ENCODE measurements around the gene MLXIPL.
"Not testable (repeated sequence)": the region's sequence is repeated elsewhere in the genome, so short reads cannot be mapped to it uniquely, and the experiment has no call there.

MLXIPL gene

DNA sequence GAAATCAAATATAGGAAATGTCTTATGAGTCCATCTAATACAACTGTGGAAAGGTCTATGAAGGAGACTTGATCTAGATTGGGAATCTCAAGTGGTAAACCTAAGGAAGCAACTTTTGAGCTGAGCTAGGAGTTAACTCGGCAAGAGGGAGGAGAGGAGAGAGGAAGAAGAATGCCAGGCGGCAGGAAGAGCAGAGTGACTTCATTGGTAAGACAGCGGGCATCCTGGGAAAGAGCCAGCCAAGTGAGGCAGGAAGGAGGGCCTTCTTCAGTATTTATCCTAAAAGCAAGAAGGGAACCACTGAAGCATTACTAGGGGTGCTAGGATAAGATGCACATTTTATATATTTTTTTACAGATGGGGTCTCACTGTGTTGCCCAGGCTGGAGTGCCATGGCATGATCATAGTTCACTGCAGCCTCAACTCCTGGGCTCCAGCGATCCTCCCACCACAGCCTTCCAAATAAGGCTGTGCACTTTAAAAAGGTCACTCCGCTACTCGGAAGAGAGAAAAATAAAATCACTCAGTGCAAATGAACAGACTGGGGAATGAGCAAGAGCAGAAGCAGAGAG lies 68.8 kb downstream of the MLXIPL start:
- DNase-seq (ENCODE audit: low read depth in 2 of 2, low spot score in 1 of 2): no peak

DNA sequence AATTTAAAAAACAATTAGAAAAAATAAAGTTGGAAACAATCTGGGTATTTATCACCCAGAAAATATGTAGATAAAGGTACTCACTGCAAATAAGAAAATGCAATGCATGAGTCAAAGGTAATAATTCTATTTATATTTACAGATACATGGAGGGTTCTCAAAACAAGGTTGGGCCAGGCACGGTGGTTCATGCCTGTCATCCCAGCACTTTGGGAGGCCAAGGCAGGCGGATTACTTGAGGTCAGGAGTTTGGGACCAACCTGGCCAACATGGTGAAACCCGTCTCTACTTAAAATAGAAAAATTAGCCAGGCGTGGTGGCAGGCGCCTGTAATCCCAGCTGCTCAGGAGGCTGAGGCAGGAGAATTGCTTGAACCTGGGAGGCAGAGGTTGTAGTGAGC lies 74.2 kb downstream of the MLXIPL start:
- not testable (repeated sequence) for DNase-seq (ENCODE audit: low read depth in 2 of 2, low spot score in 1 of 2)

DNA sequence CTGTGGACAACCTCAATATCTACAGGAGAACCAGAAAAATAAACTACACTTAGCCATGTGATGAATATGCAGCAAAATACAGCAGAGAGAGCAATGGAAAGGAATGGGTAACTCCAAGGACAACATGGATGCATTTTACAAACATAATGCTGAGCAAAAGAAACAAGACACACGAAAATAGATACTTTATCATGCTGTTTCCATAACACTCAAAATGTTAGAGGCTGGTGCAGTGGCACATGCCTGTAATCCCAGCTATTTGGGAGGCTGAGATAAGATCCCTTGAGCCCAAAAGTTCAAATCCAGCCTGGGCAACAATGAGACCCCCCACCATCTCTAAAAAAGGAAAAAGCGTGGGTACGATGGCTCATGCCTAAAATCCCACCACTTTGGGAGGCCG lies 75.1 kb downstream of the MLXIPL start:
- DNase-seq (ENCODE audit: low read depth in 2 of 2, low spot score in 1 of 2): no peak

DNA sequence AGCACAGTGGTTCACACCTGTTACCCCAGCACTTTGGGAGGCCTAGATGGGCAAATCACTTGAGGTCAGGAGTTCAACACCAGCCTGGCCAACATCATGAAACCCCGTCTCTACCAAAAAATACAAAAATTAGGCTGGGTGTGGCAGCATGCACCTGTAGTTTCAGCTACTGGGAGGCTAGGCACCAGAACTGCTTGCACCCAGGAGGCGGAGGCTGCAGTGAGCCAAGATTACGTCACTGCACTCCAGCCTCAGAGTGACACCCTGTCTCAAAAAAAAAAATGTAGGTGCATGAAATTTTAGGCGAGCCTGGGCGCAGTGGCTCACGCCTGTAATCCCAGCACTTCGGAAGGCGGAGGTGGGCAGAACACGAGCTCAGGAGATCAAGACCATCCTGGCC lies 76.5 kb downstream of the MLXIPL start:
- DNase-seq (ENCODE audit: low read depth in 2 of 2, low spot score in 1 of 2): no peak

DNA sequence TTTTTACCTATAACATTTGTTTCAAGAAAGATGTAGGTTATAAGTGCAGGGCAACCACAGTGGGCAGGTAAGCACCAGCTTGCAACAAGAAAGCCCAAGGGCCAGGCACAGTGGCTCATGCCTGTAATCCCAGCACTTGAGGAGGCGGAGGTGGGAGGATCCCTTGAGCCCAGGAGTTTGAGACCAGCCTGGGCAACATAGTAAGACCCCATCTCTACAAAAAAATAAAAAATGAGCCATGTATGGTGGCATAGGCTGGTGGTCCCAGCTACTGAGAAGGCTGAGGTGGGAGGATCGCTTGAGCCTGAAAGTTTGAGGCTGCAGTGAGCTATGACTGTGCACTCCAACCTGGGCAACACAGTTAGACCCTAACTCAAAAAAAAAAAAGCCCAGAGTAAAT lies 79.6 kb downstream of the MLXIPL start:
- DNase-seq (ENCODE audit: low read depth in 2 of 2, low spot score in 1 of 2): no peak
